Measurements from ENCODE around the gene DDN.

The DDN gene

GRCh38 chr12:49010092-49010668 is 11.0 kb upstream of the DDN start:
- Histone ChIP-seq H2AFZ (ENCODE audit: low read length) (no peak overlapping the region), H3K4me2 (ENCODE audit: low read length) (no peak overlapping the region), H3K4me3 (ENCODE audit: low read depth, low read length, poor library complexity, severe bottlenecking) (no peak overlapping the region), H3K9ac (ENCODE audit: low read length) (no peak overlapping the region), H3K27ac (ENCODE audit: low read depth, low read length, poor library complexity, severe bottlenecking) (no peak overlapping the region), H3K4me1 (ENCODE audit: insufficient read depth, low read length, severe bottlenecking) (peaks cover 6% of the 10 kb centered on the region), H3K79me2 (ENCODE audit: insufficient read depth, low read length) (no peaks in the 10 kb centered on the region), H3K27me3 (ENCODE audit: insufficient read depth, low read length) (no peaks in the 10 kb centered on the region), H3F3A (ENCODE audit: insufficient read depth, low read length) (no peaks in the 10 kb centered on the region), H3K9me3 (ENCODE audit: low read length) (no peaks in the 10 kb centered on the region), H3K36me3 (ENCODE audit: insufficient read depth, low read length) (peaks cover 44% of the 10 kb centered on the region), H4K20me1 (ENCODE audit: insufficient read depth, low read length) (no peaks in the 10 kb centered on the region), H3K9me2 (ENCODE audit: low read depth, low read length) (no peaks in the 10 kb centered on the region)
- TF ChIP-seq EZH2 (IDR thresholded peaks at IDR 0.05; ENCODE audit: borderline replicate concordance, low read length) (no peak), CTCF (IDR thresholded peaks at IDR 0.05; ENCODE audit: low read length) (no peak)

- Histone ChIP-seq H3K27ac (ENCODE audit: low read depth, low read length, poor library complexity, severe bottlenecking) (no peak overlapping the region), H3K79me2 (ENCODE audit: insufficient read depth, low read length) (no peaks in the 10 kb centered on the region), H3K36me3 (ENCODE audit: insufficient read depth, low read length) (peaks cover 53% of the 10 kb centered on the region), H4K20me1 (ENCODE audit: insufficient read depth, low read length) (no peaks in the 10 kb centered on the region), H3F3A (ENCODE audit: insufficient read depth, low read length) (no peaks in the 10 kb centered on the region), H3K4me3 (ENCODE audit: low read depth, low read length, poor library complexity, severe bottlenecking) (no peak overlapping the region), H3K9ac (ENCODE audit: low read length) (no peak overlapping the region), H3K9me2 (ENCODE audit: low read depth, low read length) (no peaks in the 10 kb centered on the region), H3K27me3 (ENCODE audit: insufficient read depth, low read length) (no peaks in the 10 kb centered on the region), H3K9me3 (ENCODE audit: low read length) (no peaks in the 10 kb centered on the region), H3K4me2 (ENCODE audit: low read length) (no peak overlapping the region), H3K4me1 (ENCODE audit: insufficient read depth, low read length, severe bottlenecking) (peaks cover 6% of the 10 kb centered on the region), H2AFZ (ENCODE audit: low read length) (no peak overlapping the region)
- TF ChIP-seq CTCF (IDR thresholded peaks at IDR 0.05; ENCODE audit: low read length) (no peak), EZH2 (IDR thresholded peaks at IDR 0.05; ENCODE audit: borderline replicate concordance, low read length) (no peak)
Observed at GRCh38 chr12:49008943-49009342, 9.8 kb upstream of the DDN start.

- Histone ChIP-seq H3K9me3 (ENCODE audit: low read length) (no peaks in the 10 kb centered on the region), H3K36me3 (ENCODE audit: insufficient read depth, low read length) (peaks cover 30% of the 10 kb centered on the region; the same call in 1 of the 2 replicates), H3F3A (ENCODE audit: insufficient read depth, low read length) (no peaks in the 10 kb centered on the region), H3K27ac (ENCODE audit: low read depth, low read length, poor library complexity, severe bottlenecking) (no peak overlapping the region), H3K9ac (ENCODE audit: low read length) (no peak overlapping the region; the same call in 1 of the 2 replicates), H2AFZ (ENCODE audit: low read length) (no peak overlapping the region), H3K4me3 (ENCODE audit: low read depth, low read length, poor library complexity, severe bottlenecking) (peak overlapping the region; percentile 70), H3K9me2 (ENCODE audit: low read depth, low read length) (no peaks in the 10 kb centered on the region), H4K20me1 (ENCODE audit: insufficient read depth, low read length) (no peaks in the 10 kb centered on the region), H3K4me1 (ENCODE audit: insufficient read depth, low read length, severe bottlenecking) (peaks cover 42% of the 10 kb centered on the region), H3K4me2 (ENCODE audit: low read length) (peak overlapping the region; percentile 99; the same call in 1 of the 2 replicates), H3K27me3 (ENCODE audit: insufficient read depth, low read length) (no peaks in the 10 kb centered on the region), H3K79me2 (ENCODE audit: insufficient read depth, low read length) (no peaks in the 10 kb centered on the region)
- no peak for TF ChIP-seq CTCF (IDR thresholded peaks at IDR 0.05; ENCODE audit: low read length)
- TF ChIP-seq EZH2 (IDR thresholded peaks at IDR 0.05; ENCODE audit: borderline replicate concordance, low read length), result no peak
Observed at GRCh38 chr12:49000346-49000745, 1.2 kb upstream of the DDN start.

Measured in OCI-LY1 (cell line).